ENCODE data around the gene TXLNA.
"Not testable (repeated sequence)": the region's sequence is repeated elsewhere in the genome, so short reads cannot be mapped to it uniquely, and the experiment has no call there.

The TXLNA gene

DNA sequence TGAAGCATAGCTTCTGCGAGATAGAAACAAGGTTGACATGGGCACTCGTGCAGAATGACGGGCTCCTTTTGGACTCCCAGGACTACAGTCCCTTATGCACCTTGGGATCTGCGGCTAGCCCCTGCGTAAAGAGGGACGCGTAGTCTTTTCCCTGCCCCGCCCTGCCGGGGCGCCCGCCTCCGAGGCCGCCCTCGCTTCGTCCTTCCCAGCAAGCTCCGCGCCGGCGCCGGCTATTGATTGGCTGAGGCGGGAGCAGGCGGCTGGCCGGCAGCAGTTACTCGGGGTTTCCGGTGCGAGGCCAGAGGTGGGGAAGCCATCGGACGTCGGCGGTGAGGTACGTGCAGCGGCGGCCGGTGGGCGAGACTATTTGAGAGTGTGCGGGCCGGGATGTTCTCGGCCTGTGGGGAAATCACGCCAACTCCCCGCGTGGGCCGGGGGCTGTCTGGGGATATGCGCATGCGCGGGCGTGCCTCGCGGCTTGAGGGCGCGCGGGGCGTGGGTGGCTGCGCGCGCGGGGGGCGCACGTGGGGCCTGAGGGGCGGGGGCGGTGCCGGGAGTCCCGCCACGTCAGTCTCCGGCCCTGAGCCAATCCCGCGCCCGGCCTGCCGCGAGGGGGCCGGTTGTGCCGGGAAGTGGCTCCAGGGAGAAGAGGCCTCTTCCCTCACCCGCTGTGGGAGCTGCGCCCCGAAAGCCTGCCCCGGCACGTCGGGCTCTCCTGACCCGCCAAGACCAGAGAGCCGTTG lies at the start of gene TXLNA:
TXLNA (plus strand) TSS at position 233 of the 743 bp plus-strand sequence. CDS start 671 bp downstream, outside the sequence.
- peak; percentile 88 to 91 for DNase-seq

DNA sequence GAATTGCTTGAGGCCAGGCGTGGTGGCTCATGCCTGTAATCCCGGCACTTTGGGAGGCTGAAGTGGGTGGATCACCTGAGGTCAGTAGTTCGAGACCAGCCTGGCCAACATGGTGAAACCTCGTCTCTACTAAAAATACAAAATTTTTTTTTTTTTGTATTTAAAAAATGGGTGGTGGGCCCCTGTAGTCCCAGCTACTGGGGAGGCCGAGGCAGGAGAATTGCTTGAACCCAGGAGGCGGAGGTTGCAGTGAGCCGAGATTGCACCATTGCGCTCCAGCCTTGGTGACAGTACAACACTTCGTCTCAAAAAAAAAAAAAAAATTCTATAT lies 45.6 kb upstream of the TXLNA start:
- DNase-seq, result not testable (repeated sequence)

DNA sequence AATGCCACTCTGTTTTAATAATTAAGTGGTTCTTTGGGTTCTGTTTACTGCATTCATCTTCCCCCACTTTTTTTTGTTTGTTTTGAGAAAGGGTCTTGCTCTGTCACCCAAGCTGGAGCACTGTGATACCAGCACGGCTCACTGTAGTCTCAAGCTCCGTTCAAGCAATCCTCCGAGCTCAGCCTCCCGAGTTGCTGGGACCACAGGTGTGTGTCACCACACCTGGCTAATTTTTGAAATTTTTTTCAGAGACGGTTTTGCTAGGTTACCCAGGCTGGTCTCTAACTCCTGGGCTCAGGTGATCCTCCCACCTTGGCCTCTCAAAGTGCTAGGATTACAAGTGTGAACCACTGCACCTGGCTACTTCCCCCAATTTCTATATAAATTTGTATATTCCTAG lies 42.4 kb upstream of the TXLNA start:
- no peak for DNase-seq

DNA sequence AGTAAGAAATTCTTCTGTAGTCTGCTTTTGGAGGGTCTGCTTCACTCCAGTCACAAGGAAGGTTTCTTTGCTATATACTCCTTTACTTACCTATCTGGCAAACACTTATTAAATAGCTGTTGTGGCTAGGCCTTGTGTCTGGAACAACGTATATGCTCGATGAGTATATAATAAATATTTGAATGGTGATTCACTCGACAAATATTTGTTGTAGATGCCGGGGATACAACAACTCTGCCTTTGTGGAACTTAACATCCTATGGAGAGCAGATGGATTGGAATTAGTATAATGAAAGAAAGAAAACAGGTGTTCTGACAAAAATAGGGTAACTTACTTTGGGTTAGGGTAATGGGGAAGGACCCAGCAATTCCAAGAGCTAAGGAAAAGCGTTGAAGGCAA lies 40.5 kb upstream of the TXLNA start:
- no peak for DNase-seq

DNA sequence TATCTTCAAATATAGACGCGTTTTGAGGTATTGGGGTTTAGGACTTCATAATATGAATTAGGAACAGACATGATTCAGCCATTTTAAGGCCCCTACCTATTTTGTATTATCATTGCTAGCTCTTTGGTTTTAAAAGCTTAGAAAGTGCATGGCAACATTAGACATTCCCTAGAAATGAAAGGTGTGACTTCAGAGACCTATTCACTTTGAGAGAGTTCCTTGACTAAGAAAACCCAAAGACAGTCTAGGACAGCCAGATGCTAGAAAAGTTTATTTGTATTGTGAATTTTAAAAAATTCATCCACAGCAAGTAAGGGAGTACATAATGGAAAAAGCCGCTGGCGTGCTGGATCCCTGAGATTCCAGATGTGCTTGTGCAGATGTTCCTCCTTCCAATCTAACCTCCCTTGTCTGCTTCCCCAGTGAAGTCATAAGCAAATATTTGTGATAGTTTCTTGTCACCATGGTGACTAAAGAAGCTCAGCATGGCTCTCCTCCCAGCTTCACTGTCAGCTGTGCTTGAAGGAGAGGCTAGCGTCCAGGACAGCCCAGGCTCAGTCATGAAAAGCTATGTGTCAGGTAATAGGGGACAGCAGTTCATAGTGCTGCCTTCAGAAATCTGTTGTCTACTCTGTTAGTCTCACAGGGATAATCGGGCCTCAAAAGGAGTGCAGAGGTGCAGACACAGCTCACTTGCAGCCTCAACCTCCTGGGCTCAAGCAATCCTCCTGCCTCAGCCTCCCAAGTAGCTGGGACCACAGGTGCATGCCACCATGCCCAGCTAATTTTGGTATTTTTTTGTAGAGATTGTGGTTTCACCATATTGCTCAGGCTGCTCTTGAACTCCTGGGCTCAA lies 36.8 kb upstream of the TXLNA start:
- DNase-seq, result no peak

DNA sequence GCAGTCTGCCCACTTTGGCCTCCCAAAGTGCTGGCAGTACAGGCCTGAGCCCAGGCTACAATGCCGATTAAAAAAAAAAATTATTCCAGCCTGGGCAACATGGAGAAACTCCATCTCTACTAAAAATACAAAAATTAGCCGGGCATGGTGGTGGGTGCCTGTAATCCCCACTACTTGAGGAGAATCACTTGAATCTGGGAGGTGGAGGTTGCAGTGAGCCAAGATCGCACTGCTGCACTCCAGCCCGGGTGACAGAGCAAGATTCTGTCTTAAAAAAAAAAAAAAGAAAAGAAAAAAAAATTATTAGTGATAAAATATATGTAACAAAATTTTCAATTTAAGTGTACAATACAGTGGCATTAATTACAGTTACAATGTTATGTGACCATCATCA lies 36.2 kb upstream of the TXLNA start:
- DNase-seq, result not testable (repeated sequence)

DNA sequence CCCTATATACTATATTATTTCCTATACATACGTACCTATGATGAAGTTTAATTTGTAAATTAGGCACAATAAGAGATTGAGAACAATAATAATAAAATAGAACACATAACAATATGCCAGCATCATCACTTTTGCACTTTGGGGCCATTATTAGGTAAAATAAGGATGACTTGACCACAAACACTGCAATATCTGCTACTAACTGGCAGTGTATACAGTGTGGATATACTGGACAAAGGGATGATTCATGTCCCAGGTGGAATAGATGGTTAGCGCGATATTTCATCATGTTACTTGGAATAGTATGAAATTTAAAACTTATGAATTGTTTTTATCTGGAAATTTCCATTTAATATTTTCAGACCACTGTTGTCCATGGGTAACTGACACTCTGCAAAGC lies 35.4 kb upstream of the TXLNA start:
- no peak for DNase-seq

DNA sequence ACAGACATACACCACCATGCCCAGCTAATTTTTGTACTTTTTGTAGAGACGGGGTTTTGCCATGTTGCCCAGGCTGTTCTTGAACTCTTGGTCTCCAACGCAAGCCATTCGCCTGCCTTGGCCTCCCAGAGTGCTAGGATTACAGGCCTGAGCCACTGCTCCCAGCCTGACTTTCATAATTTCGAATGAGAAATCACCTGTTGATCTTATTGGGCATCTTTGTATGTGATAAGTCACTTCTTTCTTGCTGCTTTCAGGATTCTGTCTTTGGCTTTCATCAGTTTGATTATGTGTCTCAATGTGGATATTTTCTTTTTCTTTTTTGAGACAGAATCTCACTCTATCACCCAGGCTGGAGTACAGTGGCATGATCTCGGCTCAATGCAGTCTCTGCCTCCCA lies 31.7 kb upstream of the TXLNA start:
- DNase-seq, result not testable (repeated sequence)

DNA sequence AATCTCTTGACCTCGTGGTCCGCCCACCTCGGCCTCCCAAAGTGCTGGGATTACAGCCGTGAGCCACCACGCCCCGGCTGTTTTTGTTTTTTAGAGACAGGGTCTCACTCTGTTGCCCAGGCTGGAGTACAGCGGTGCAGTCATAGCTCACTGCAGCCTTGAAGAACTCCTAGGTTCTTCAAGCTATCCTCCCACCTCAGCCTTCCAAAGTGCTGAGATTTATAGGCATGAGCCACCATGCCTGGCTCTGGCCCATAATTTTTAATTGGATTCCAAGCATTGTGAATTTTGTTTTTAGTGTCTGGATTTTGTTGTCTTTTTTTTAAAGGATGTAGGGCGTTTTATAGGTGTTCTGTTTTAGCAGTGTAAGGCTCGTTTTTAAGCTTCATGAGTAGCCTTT lies 28.6 kb upstream of the TXLNA start:
- DNase-seq, result no peak

DNA sequence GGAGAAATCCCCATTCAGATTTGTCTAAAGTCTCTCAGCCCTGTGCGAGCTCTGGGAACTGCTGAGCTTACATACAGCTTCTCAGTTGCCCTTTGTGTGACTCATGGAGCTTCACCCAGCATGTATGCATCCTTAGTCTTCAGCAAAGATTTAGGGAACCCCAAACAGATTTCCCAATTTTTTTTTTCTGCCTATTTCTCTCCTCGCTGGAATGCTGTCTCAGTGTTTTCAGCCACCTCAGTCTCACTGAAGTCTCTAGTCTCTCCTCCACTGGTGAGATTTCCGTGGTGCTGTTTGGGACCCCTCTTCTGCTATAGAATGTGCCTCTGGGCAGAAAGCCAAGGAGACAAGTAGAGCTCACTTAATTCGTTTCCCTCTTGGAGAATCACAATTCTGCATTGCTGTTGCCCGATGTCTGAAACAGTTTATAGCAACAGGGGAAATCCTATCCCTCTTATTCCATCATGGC lies 28.1 kb upstream of the TXLNA start:
- DNase-seq, result no peak

DNA sequence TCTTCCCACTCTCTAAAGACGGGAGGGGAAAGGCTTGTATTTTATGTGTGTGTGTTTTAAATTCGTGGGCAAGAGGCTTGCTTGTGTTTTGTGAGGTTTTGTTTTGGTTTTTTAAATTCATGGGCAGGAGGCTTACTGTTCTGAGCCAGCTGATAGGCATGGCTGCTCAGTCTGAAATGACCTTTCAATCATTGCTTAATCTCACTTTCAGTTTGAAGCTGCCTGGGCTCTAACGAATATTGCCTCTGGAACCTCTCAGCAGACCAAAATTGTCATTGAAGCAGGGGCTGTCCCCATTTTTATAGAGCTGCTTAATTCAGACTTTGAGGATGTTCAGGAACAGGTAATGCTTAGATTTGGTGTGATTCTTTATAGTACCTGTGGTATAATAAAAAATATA lies 20.3 kb upstream of the TXLNA start:
- DNase-seq, result no peak

DNA sequence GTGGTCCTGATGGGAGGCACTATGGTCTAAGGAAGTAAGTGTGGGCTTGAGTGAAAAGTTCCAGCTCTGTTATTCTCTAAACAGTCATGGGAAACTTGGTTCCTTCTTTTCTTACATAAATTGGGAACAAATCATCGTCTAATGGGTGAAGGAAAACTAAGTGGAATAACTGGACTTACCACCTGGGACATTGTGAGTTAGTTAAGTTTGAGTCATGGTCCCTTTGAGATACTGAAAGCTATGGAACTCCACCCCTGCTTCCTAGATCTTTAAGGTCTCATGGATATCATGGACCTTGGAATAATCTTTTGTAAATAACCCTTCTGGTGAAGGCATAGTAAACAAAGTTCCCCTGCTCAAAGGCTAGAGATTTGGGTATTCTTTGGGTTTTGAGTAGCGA lies 16.1 kb upstream of the TXLNA start:
- DNase-seq, result no peak

DNA sequence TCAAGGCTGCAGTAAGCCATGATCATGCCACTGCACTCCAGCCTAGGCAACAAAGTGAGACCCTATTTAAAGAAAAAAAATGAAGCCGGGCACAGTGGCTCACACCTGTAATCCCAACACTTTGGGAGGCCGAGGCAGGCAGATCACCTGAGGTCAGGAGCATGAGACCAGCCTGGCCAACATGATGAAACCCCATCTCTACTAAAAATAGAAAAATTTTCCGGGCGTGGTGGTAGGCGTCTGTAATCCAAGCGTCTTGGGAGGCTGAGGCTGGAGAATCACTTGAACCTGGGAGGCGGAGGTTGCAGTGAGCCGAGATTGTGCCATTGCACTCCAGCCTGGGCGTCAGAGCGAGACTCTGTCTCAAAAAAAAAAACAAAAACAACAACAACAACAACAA lies 13.8 kb upstream of the TXLNA start:
- DNase-seq, result not testable (repeated sequence)

DNA sequence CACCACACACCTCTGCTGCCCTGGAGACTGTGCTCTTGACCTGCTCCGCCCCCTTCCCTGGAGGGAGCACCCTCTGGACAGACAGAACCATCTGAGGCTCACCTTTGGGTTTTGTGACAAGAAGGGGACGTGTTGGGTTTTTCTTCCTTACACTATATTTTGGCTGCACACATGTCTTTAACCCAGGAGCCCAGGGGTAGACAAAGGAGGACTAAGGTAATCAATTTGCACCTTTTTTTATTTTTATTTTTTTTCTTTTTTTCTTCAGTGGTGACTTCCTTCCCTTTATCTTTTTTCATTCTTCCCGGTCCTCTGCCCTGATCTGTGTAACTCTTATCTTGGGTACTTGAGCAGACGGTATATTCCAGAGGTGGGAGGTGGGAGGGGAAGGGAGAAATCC lies 8.5 kb upstream of the TXLNA start:
- DNase-seq, result no peak

DNA sequence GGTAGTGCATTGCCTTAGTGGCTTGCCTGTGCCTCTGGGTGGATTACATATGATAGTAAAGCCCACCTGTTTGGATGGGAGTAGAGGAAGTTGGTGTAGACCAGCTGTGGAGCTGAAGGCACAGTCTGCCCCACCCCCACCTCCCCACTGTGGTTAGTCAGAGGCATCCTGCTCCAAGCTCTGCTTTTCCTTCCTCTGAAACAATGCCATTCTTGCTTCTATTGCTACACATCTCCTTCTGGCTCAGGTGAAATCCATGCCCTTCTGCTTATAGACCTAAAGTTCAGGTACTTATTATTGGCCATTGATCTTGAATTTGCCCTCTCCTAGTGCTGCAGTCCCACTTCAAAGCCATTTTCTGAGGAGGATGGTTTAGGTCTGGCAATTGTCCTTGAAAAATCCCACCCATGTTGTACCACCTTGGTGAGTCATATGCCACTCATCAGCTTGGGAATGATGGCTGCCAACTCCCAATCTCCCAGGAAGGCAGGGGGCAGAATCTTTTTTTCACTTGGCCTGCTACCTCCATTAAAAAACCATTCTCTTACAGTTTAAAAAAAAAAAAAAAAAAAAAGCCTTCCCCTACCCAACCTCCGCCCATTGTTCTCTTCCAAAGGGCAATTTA lies 6.7 kb upstream of the TXLNA start:
- no peak for DNase-seq

DNA sequence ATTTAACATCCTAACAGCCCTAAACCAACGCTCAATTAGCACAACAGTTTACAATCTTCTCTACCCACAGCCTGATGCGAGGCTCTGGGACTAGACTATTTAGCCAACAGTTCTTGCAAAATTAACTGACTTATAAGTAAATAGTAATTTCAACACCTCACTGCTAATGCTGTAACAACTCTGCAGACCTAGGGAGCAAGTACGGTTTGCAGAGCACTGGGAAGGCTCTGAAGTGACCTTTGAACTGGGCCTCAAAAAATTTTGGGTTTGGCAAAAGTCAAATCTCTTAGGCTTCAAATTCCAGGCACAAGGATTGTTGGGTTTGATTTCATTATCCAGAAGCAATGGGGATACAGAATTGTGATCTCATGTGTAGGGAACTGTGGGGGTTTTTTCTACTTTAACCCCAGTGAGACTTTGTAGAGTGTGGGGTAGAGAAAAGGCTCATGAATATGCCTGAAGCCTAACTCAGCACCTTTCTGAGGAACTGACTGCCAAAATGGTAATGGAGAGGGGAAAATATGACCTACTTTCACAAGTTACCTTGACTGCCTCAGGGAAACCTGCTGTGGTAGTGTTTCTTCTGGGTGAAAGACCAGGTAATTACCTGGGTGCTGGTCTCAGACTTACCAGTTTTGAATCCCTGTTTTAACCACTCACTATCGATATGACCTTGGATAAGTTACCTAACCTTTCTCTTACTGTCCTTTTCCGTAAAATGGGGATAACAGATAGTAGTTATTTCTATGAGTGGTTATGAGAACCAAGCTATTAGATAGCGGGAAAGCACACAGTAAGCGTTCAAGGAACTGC lies 889 bp upstream of the TXLNA start:
- no peak for DNase-seq

DNA sequence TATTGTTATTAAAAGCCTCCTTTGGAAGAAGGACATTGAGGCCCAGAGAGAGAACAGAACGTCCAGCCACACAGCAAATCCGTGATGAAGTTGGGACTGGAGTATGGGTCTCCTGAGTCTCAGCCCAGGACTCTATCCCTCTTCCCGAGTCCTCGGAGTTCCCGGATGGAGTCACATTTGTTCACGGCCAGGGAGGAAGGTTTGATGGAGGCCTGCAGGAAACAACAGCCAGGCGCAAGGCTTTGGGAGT lies 357 bp upstream of the TXLNA start:
- DNase-seq, result no peak

DNA sequence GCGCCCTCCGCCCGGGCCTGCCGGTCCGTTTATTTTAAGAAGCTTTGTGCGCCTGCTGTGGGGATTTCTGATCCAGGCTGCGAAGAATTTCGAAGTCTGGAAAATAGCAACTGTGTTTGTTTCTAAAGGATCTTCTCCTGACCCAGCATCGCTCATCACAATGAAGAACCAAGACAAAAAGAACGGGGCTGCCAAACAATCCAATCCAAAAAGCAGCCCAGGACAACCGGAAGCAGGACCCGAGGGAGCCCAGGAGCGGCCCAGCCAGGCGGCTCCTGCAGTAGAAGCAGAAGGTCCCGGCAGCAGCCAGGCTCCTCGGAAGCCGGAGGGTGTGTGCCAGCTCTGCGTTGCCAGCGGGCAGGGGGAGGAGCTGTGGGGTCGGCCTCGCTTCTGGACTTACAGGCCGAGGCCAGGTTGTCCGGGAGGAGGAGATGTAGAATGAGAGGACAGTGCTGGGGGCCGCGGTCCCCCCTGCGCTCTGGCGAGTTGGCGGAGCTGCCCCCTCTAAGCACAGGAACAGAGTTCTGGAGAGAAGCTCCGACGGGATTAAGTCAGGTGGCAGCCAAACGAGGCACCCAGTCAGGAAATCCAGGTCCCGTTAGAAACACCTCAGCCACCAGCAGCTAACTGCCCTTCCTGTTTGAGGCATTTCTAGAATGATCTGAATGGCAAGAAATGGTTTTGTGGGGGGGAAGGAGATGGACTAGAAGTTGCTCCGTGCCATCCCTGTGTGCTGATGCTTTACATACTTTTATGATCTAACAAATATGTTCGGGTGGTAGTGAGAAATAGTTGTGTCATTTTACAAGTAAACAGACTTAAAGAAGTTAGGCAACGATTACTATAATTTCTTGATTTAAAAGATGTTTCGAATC lies 948 bp downstream of the TXLNA start:
- peak; percentile 11 to 39 for DNase-seq

DNA sequence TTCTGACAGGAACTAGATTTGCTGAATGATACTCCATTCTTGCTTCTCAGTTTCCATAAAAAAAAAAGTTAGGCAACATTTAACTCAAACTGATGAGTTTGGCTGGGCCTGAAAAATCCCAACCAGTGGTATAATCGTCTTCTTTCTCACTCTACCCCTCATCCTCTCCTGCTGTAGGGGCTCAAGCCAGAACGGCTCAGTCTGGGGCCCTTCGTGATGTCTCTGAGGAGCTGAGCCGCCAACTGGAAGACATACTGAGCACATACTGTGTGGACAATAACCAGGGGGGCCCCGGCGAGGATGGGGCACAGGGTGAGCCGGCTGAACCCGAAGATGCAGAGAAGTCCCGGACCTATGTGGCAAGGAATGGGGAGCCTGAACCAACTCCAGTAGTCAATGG lies 1.6 kb downstream of the TXLNA start:
- no peak for DNase-seq

DNA sequence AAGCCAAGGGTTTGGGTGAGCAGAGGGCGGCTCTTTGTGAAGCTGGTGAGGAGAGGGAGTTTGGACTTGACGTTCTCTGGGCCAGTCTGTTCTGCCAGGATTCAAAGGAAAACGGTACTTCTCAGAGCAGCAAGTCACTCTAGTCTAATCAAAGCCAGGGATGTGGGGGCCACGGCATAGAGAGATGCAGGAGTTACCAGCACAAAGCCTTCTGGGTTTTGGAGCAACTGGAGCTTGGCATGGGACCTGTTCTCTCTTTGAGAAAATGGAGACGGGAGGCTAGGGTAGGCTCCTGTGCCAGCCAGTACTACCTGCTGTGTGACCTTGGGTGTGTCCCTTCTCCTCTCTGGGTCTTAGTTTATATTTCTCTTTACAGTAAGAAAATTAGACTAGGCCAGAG lies 2.1 kb downstream of the TXLNA start:
- DNase-seq, result no peak

DNA sequence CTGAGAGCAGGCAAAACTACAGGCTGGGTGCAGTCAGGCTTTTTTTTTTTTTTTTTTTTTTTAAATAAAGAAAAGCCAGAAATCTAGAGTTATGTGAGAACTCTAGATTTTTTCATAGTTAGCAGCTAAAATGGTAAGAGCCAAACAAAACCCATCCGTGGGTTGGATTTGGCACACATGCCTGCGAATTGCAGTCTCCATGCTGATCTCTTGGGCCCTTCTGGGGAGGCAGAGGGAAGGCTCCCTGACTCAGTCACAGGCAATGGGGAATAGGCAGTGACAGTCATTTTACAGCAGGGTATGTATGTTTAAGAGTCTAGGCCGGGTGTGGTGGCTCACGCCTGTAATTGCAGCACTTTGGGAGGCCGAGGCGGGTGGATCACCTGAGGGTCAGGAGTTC lies 2.6 kb downstream of the TXLNA start:
- DNase-seq, result no peak

DNA sequence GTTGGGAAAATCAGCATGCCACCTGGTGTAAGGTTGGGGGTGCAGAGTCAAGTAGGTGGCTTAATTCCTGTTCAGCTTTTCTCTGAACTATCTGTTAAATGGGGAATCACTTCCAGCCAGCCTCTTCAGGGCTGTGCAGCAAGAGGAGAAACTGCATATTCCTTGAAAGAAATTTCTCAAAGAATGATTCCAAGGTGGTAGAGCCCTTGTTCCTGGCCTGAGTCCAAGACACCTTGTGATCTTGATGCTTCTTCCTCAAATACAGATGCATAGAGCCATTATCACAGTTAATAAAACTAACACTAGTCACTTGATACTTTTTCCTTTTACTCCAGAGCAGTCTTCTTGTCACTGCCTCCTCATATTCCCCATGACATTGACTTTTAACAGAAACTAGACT lies 5.2 kb downstream of the TXLNA start:
- DNase-seq, result no peak

Data from CD4-positive, alpha-beta T cell treated with Interferon alpha-2 for 1 hour (primary cell).